Cardiac septum (tissue), 1 donor: Measurements from ENCODE around the gene EML6. TPM values are rescaled to one million over a fixed set of nuclear protein-coding genes. Genes with fewer than 3 reads are reported as not detected.

Source experiments
- DNase-seq: peaks from one replicate; pipeline ENCODE4 v3.0.0-alpha.2; 2020; ENCODE audit warnings: low spot score
- intact Hi-C: fragments of 100-400 bp; cut with DNase I; formaldehyde crosslinking; loops from one replicate; pipeline ENCODE4 v1.14.0; 2022
- total RNA-seq: library from RNA; stranded (reverse); fragmentation: NEBNext Ultra II Directional; extraction: Animal tissue kit (Norgen Biotek cat#: 25700); gene quantifications from one replicate; pipeline ENCODE4 v1.2.1, GENCODE V29; 2021
- donor health status: DM: no; HTN: no; CAD: no.

Gene EML6
- total RNA-seq, 1 donor from 2014 or later: 0.83 TPM

- no peak for DNase-seq
- intact Hi-C loops: no loop called here
These were observed 200.7 kb downstream of the EML6 start for GRCh38 chr2:54924121-54924520.

- DNase-seq: no peak
- intact Hi-C loops: no loop called here
These were observed 201.6 kb downstream of the EML6 start for GRCh38 chr2:54925022-54925421.

DNA sequence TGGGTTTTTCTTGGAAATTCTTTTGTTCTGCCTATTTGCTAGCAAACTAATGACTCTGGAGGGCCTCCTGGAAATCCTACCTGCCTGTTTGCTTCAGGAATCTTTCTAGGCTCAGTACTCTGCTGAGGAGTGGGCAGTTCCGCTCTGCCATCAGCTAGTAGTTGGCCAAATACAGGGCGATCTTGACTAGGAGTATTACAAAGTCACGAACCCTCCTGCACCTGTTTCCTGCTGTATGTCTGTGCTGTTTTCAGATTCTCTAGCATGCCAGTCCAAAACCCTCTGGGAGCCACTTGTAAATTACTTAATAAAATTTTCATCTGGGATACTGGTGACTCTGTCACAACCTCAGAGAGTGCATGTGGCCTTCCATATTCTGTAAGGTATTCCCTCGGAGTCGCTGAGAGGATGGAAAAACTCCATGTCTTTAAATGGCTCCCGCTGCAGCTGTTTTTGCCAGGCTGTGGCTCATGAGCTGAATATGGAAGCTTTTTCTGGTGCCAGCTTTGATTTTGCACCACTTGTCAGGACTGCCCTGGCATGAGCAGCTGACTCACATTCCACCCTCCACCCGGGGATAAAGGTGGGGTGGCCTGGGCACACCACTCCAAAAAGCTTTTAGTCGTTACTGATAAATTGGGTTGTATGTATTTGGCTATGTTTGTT, 203.8 kb downstream of the EML6 start:
- DNase-seq: no peak
- intact Hi-C loops: no loop called here

- no peak for DNase-seq
- intact Hi-C loops: no loop called here
These were observed 204.5 kb downstream of the EML6 start for GRCh38 chr2:54927751-54928615.

GRCh38 chr2:54928719-54929118, 205.3 kb downstream of the EML6 start:
- intact Hi-C loops: no loop called here
- DNase-seq: no peak

GRCh38 chr2:54931473-54931872, 208.0 kb downstream of the EML6 start:
- intact Hi-C loops: no loop called here
- DNase-seq: no peak

- intact Hi-C loops: no loop called here
- DNase-seq: no peak
These were observed 211.9 kb downstream of the EML6 start for GRCh38 chr2:54935389-54935788.

DNA sequence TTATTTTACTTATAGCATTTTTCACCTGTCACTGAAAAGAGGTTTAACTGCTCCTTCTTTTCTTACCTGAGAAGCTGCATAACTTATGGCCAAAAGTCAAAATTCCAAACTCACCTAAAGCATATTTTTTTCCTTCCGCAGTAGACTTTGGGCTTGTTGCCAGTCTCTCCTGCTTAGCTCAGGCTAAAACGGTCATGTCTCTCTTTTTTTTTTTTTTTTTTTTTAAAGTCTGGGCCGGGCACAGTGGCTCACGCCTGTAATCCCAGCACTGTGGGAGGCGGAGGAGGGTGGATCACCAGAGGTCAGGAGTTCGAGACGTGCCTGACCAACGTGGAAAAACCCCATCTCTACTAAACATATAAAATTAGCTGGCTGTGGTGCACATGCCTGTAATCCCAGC, 213.3 kb downstream of the EML6 start:
- intact Hi-C loops: no loop called here
- DNase-seq: no peak

DNA sequence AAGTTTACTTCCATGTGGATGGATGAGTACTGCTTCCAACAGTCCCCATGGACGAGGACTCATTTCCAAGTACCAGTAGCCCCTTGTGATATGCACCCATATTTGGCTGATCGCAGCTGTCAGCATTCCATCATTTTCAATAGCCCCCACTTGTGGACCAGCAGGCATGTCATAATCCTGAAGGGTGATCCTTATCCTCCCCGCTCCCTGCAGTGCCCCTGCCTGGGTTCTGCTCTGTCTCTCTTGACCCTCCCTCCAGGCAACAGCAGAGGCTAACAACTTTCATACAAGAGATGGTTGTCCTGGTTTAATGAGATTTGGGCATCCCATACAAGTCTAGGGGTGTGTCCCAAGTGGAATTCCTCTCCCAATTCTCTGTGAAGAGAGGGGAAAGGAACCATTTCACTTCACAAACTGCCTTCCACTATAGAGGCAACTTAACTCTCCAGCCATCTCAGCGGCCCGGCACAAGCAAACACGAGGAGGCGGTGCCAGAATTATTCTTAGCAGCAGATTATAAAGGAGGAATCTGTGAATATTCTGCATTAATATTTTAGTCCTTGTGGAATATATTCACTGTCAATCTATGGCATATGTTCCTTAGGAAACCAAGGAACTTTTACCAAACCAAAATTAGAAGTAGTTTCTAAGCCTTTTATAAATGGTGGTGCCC, 216.1 kb downstream of the EML6 start:
- intact Hi-C loops: no loop called here
- no peak for DNase-seq

GRCh38 chr2:54940723-54941122, 217.3 kb downstream of the EML6 start:
- intact Hi-C loops: no loop called here
- DNase-seq: no peak

DNA sequence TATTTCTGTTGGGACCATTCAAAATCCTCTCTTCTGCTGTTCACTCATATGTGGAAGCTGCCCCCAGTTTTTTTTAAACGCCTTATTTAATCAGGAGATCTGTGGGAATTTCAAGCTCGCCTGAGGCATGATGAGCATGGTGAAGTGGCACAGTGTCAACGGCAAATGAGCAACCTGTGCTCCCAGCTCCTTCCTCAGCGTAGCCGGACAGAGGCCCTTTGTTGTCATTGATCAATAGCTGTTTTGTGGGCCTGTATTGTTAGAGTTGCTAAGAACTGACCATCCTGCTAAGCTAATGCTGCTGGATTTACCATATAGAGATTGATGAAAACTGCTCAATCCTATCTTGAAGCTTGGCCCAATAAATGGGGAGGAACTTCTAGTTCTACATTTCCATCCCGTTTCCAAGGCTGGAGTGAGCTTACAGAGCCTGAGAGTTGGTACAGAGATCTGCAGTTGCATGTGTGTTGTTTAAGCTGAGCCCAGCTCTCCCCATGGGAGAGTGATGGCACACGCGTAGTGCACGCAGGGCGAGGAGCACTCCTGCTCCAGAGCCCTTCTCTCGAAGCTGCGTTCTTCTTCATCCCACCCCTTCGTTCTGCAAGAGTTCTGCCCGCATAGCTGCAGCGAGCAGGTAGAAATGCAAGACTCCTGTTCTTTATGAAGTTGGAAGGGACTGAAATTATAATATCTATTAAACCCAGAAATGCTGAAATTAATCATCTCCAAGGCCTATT, 218.0 kb downstream of the EML6 start:
- no peak for DNase-seq
- intact Hi-C loops: no loop called here

DNA sequence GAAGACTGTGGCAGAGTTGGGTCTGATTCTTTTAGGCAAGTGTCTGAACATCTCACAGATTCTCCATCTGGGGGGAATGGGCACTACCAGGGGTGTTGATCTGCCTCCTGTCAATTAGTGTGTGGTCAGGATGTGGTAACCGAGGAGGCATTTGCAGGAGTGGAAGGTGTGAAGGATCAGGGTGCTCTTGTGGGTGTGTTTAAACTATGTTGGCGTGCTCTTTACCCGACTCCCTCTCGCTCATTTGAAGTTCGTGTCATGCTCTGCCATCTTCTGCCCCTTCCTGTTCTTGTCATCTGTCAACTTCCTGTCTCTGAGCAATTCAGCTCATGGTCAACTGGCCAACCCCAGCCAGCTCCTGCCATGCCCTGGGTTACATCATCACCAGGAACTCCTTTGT, 218.9 kb downstream of the EML6 start:
- intact Hi-C loops: no loop called here
- no peak for DNase-seq

- no peak for DNase-seq
- intact Hi-C loops: no loop called here
These were observed 221.4 kb downstream of the EML6 start for GRCh38 chr2:54944724-54945326.

GRCh38 chr2:54945391-54946219, 222.1 kb downstream of the EML6 start:
- intact Hi-C loops: no loop called here
- DNase-seq: no peak

GRCh38 chr2:54946220-54946805, 222.9 kb downstream of the EML6 start:
- no peak for DNase-seq
- intact Hi-C loops: no loop called here

- intact Hi-C loops: no loop called here
- no peak for DNase-seq
These were observed 223.7 kb downstream of the EML6 start for GRCh38 chr2:54947136-54947535.

- intact Hi-C loops: no loop called here
- DNase-seq: no peak
These were observed 224.2 kb downstream of the EML6 start for GRCh38 chr2:54947646-54948045.

DNA sequence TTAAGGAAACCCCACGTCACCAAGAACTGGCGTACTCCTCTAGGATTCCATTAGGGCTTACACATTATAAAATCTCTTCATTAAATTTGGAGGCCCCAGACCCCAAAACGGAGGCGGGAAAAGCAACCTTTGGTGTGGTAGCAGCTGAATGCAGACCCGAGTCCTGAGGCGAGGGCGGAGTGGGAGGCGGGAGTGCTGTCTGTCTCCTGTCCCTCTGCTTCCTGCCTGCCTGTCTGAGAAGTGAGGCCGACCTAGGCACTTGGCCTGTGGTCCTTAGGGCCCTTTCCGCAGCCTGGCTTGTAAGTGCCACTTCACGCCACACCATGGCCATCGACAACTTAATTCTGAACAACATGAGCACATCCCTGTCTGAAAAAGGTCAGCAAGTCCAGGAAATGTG, 224.7 kb downstream of the EML6 start:
- intact Hi-C loops: no loop called here
- DNase-seq: no peak
